SH-SY5Y (cell line): ENCODE results near the gene TCP1.

Source experiments
- GATA2 ChIP-seq: IDR thresholded peaks from 2 replicates; pipeline ENCODE4 v1.6.1; 2011; ENCODE audit warnings: mild to moderate bottlenecking, low read depth, low read length
- GATA3 ChIP-seq: IDR thresholded peaks from 2 replicates; pipeline ENCODE4 v1.6.1; 2011; ENCODE audit warnings: low read depth, mild to moderate bottlenecking, low read length, moderate library complexity

DNA sequence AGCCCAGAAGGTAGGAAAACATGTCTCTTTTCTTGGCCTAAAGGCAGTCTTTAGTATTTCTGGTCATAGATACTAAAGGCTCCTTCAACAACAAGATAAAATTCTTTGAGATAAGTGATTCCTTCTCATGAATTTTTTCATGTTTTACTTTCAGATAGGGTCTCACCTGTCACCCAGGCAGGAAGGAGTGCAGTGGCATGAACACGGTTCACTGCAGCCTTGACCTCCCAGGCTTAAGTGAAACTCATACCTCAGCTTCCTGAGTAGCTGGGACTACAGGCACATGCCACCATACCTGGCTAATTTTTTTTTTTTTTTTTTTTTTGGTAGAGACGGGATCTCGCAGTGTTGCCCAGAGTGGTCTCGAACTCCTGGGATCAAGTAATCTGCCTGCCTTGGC lies 19.7 kb upstream of the TCP1 start:
- TF ChIP-seq GATA3, result no peak
- no peak for TF ChIP-seq GATA2
